ENCODE results near the gene KIF3A. TPM values are rescaled to one million over a fixed set of nuclear protein-coding genes. Genes with fewer than 3 reads are reported as not detected.

KIF3A gene
- total and polyA plus RNA-seq, 12 donors: 4.1 to 42.0 (median 10.6) TPM

DNA sequence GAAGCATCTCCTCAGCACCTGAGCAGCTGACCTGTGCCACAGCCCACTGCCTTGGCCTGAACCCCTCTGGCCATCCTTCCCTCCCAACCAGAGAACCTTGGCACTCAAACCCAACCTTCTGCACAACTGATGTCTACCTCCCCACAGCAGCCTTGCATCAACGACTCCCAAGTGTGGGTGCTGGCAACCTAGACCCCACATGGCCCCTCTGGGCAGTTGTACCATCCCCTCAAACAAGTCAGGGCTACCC lies 29.4 kb upstream of the KIF3A start:
- H3K27me3 ChIP-seq: no peaks in the 10 kb centered on the region
- no peaks in the 10 kb centered on the region for H3K9me3 ChIP-seq (replicated peaks in 1 of 3)
- intact Hi-C loops (cut with DNase I): no loop called here
- peaks cover 0 to 24% of the 10 kb centered on the region in 2 donors for H3K36me3 ChIP-seq (replicated peaks in 1 of 2)
- H3K4me3 ChIP-seq: no peak overlapping the region
- H3K27ac ChIP-seq: no peak overlapping the region
- no peak for DNase-seq
- WGBS, 4 donors: 92 to 100% (median 95%) methylated on average over 1 of the region's 1 CpG
- peaks cover 0 to 10% of the 10 kb centered on the region in 2 donors for H3K4me1 ChIP-seq (replicated peaks in 1 of 2)
- TF ChIP-seq POLR2A (IDR thresholded peaks at IDR 0.05): no peak
- TF ChIP-seq, protein P1, sequence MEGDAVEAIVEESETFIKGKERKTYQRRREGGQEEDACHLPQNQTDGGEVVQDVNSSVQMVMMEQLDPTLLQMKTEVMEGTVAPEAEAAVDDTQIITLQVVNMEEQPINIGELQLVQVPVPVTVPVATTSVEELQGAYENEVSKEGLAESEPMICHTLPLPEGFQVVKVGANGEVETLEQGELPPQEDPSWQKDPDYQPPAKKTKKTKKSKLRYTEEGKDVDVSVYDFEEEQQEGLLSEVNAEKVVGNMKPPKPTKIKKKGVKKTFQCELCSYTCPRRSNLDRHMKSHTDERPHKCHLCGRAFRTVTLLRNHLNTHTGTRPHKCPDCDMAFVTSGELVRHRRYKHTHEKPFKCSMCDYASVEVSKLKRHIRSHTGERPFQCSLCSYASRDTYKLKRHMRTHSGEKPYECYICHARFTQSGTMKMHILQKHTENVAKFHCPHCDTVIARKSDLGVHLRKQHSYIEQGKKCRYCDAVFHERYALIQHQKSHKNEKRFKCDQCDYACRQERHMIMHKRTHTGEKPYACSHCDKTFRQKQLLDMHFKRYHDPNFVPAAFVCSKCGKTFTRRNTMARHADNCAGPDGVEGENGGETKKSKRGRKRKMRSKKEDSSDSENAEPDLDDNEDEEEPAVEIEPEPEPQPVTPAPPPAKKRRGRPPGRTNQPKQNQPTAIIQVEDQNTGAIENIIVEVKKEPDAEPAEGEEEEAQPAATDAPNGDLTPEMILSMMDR (IDR thresholded peaks at IDR 0.05): no peak

DNA sequence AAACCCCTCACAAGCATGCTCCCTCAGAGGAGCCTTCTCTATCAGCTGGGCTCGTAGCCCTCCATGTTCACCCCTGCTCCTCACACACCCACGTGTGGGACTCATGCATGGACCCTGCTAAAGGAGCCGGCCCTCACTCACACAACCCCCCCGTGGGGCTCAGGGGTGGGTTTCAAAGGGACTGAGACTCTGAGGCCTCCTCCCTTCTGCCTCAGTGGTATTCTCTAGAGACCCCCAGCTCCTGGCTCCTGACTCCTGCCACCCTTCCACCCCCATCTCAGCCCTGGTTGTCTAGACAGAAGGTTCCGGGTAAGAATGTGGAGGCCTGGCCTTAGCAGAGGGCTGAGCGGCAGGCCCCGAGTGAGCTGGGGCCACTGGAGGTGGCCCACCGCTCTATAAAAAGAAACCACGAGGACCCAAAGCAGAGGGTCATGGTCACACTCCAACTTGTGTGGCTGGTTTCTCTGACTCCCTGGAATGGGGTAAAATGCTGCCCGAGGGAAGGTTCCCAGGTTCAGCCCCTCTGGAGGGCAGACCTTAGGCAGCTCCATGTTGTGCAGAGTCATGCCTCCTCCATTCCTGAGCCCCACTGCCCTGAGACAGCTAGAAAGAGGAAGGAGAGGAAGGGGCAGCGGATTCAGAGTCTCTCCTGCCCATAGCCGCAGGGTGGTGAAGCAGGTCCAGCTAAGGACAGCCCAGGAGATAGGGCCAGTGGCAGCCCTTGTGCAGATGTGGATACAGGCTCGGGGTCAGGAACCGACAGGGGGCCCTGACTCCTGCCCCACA lies 28.9 kb upstream of the KIF3A start:
- Histone ChIP-seq H3K4me3 (no peak overlapping the region), H3K27ac (no peak overlapping the region), H3K4me1 (replicated peaks in 1 of 2) (peaks cover 0 to 10% of the 10 kb centered on the region in 2 donors), H3K9me3 (replicated peaks in 1 of 3) (no peaks in the 10 kb centered on the region), H3K27me3 (no peaks in the 10 kb centered on the region), H3K36me3 (replicated peaks in 1 of 2) (peaks cover 0 to 28% of the 10 kb centered on the region in 2 donors)
- no peak for DNase-seq
- TF ChIP-seq, protein P1 (IDR thresholded peaks at IDR 0.05): no peak
- no peak for TF ChIP-seq POLR2A (IDR thresholded peaks at IDR 0.05)
- intact Hi-C loops (cut with DNase I): no loop called here
- 90 to 93% (median 91%) methylated on average over 10 to 14 of the region's 14 CpGs for WGBS, 4 donors

DNA sequence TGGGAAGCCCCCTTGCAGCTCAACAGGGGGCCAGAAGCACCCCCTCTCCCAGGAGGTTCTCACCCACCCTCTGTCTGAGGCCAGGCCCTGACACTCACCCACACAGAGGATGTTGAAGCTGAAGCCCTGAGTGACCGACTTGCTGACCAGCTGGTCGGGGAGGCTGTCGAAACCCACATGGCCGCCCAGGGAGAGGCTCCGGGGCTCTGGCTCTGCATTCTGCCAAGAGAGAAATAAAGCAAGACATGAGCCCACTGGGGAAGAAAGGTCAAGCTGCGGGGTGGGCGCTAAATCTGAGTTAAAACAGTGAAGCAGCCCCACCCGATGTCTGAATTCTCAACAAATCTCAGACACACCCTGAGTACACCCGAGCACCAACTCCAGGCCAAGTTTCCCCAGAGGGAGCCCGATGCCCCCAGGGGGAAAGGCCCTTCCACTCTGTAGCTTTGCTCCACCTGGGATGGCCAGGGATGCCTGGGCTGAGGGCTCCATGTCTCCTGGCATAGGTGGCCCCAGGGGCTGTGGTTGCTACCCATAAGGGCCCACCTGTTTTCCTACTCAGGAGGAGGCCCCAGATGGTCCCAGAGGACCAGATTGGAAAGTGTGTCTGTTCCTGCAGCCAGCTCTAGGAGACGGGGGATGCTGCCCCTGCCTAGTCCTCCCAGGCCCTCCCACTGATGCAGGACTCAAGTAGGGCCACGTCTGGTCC lies 28.1 kb upstream of the KIF3A start:
- Histone ChIP-seq H3K4me3 (no peak overlapping the region), H3K27ac (no peak overlapping the region), H3K36me3 (replicated peaks in 1 of 2) (peaks cover 0 to 35% of the 10 kb centered on the region in 2 donors), H3K9me3 (replicated peaks in 1 of 3) (no peaks in the 10 kb centered on the region), H3K27me3 (no peaks in the 10 kb centered on the region), H3K4me1 (replicated peaks in 1 of 2) (peaks cover 0 to 10% of the 10 kb centered on the region in 2 donors)
- DNase-seq: no peak
- intact Hi-C loops (cut with DNase I): no loop called here
- 85 to 98% (median 90%) methylated on average over 9 to 12 of the region's 12 CpGs for WGBS, 4 donors
- TF ChIP-seq, protein P1 (IDR thresholded peaks at IDR 0.05): no peak
- no peak for TF ChIP-seq POLR2A (IDR thresholded peaks at IDR 0.05)

DNA sequence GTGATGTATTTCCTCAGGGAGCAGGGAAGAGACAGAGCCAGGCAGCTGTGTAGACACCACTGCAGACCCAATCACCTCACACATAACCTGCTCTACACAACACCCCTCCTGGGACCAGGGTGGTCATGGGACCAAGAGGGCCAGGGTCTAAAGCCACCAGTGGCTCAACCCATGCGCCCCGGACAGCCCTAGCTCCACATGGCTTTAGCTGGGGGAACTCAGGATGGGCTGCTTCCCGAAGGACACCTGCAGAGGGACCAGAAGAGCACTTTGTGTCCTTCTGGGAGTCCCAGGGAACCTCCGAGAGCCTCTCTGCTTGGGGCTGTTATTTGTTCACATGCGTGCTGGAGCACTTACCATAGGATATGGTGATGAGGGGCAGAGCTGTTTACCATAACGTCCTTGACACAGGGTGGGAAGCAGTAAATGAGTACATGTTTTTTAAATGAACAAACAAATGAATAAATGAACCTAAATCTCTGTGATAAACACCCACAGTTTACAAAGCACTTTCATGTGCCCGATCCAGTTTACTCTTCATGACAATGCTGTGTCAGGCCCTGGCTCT lies 27.4 kb upstream of the KIF3A start:
- intact Hi-C loops (cut with DNase I): no loop called here
- TF ChIP-seq, protein P1 (IDR thresholded peaks at IDR 0.05): no peak
- no peak for TF ChIP-seq POLR2A (IDR thresholded peaks at IDR 0.05)
- H3K9me3 ChIP-seq (replicated peaks in 1 of 3): no peaks in the 10 kb centered on the region
- H3K36me3 ChIP-seq (replicated peaks in 1 of 2): peaks cover 0 to 42% of the 10 kb centered on the region in 2 donors
- peaks cover 0 to 10% of the 10 kb centered on the region in 2 donors for H3K4me1 ChIP-seq (replicated peaks in 1 of 2)
- H3K4me3 ChIP-seq: no peak overlapping the region
- H3K27ac ChIP-seq: no peak overlapping the region
- peak in 1 of 7 donors; percentile 31 for DNase-seq
- H3K27me3 ChIP-seq: no peaks in the 10 kb centered on the region
- WGBS, 4 donors: 95 to 100% (median 95%) methylated on average over 3 to 7 of the region's 7 CpGs
